HG03039 (cell line): ENCODE results near the gene FRAS1.

Source experiments
- ATAC-seq: cut with Tn5 transposase; IDR thresholded peaks from one replicate; pipeline ENCODE4 v1.9.1; 2021; ENCODE audit warnings: mild to moderate bottlenecking, moderate library complexity; ENCODE audit not compliant: unreplicated experiment

Gene FRAS1

DNA sequence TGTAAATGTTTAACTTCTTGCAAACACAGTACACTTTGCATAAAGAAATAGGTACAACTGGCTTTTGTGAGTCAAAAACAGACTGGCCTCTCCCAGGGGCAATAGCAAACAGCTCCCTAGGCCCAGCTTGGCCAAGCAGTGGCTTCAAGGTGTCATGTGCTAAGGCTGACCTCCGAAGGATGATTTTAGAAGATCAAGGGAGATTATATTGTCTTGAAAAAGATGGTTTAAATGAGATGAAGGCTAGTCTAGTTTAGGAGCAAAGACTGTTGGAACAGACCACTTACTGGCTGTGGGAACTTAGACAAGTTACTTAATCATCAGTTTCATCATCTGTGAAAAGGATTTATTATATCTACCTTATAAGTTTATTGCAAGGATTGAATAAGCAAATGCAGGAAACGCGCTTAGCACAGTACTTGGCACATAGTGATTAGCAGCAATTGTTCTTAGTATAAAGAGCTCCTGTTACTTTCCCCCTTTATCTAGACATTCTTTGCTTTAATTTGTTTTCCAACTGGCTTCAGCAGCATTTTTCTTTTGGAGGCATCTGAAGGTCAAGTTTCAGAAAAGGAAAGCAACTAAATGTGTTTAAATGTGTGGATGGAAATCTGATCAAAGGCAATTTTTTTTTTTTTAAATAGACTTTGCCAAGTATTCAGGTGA is 511.6 kb downstream of the FRAS1 start:
- ATAC-seq, result peak; percentile 47

DNA sequence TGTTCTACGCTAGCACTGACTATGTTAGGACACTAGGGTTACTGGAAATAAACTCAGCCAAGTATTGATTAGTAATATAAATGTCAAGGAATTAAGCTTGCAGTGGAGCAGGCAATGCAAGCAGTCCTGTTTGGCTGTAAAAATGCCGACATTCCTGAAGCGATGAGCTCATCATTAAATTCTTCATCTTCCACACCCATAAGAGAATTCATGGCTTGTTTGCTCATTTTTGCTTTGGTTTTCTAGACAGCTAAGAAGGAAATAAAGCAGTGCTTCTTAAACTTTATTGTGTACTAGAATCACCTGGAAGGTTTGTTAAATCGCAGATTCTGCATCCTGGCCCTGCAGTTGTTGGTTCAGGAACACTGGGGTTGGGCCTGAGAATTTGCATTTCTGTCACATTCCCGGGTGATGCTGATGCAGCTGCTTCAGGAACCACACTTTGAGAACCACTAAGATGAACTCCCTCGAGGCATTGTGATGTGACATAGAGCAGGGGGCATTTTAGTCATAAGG is 512.2 kb downstream of the FRAS1 start:
- no peak for ATAC-seq

DNA sequence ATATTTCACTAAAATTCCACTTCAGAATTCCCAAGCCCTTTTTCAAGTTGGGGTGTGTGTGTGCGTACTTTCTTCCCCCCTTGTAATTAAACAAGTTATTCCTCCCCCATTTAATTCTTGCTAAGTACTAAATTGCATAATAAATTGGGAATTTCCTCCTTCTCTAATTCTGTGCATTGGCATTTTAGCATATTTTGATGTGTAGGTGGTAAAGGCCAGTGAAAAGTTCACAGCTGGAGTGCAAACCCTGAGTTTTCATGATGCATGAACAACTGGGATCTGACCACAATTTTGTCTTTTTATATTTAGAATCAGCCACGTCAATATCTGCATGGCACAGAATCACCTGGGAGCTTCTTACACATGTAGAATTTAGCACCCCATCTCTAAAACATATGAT is 513.0 kb downstream of the FRAS1 start:
- ATAC-seq, result no peak

DNA sequence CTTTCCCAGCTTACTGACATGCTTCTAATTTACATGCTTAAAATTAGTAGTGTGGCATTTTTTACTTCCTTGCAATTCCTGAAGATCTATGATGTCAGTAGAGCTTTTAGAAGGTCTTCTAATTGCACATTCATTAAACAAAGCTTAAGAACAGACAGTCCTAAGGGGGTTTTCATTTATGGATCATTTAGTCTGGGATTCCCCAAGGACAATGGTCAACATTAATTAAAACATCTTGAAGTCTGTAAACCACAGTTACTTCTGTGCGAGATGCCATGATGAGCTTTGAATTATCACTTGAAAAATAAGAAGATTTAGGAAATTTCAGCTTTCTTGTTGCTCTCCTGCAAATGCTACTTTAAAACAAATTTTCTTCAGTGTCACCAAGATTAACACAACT is 514.7 kb downstream of the FRAS1 start:
- no peak for ATAC-seq

DNA sequence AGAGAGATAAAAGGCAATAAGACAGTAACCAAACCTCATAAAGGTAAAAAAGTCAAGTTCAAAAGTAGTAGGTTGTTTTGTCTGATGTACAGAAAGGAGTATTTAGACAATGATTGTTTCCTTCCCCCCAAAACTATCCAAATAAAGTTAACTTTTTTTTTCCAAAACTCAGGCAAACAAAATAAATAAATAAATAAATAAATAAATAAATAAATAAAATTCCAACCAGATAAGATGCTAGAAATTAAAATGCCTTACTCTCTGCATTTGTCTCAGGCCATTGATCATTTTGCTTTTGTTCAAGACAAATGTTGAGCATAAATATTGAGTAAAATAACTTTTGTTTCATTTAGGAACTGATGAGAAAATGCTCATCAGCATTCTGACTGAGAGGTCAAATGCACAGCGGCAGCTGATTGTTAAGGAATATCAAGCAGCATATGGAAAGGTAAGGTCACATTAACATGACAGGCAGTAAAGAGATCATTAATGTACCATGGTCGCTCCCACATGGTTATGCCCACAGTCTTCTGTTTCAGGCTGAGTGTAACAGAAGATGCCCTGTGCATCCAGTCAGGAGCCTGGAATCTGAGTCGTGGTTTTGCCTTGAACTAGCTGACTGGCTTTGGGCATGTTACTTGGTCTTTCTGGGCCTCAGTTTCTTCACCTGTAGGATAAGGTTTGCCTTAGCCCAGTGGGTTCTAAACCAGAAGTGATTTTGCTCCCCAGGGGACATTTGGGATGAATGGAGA is 521.7 kb downstream of the FRAS1 start:
- ATAC-seq, result no peak

DNA sequence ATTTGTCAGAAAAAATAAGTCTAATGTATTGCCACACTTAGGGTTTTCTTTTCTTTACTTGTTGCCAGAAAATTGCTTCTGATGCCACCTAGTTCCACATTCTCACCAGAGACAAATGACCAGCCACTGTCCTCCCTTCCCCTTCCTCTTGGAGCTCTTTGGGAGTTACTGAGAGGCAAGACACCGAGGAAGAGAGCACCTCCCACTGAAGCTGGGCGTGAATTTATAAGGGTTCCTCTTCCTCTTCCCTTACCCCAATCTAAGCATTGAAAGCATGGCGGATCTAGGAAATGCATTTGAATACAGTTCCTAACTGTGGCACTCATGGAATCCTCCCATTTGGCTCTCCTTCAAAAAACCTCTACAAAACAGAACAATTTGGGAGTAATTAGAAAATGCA is 524.5 kb downstream of the FRAS1 start:
- no peak for ATAC-seq

DNA sequence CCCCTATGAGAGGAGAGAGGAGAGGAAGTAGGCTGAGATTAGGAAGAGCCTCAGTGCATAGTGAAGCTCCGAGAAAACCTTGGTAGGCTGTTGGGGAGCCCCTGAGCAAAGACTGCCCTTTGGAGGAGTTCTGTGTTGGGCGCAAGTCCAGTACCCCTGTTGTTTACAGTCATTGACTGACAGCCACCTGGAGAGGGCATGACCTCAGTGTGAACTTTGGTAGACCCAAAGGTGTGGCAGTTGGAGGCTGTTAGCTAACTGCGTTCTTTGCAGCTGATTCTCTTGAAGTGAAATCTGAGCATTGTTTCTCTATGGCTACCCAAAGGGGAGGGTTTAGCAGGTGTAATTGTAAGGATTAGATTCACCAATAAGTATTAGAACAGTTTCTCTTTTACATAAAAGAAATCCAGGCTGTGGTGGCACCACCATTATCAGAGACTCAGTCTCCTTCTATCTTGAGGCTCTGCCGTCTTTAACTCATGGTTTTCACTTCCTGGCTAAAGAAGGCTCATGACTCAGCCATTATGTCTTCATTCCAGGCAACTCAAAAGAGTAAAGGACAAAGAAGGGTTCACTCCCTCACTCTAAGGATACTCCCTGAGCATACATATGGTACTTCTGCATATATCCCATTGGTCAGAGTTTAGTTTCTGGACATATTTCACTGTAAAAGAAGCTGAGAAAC is 527.9 kb downstream of the FRAS1 start:
- ATAC-seq, result no peak

DNA sequence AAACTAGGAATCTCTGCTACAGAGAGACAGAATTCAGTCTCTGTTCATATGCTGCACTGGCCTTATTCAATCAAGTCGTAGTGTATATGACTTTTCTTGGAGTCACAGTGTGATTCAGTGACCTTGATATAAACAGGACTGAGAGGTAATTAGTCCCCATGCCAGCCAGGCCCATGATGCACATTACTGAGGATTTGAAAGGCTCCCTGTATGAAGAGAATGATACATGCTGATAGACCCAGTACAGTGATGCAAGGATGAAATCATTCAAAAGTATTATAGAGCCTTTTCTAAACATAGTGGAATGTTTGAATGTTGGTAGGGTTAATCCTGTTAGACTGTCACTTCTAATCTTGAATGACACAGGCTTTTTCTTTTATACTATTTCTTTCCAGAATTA is 528.5 kb downstream of the FRAS1 start:
- no peak for ATAC-seq

DNA sequence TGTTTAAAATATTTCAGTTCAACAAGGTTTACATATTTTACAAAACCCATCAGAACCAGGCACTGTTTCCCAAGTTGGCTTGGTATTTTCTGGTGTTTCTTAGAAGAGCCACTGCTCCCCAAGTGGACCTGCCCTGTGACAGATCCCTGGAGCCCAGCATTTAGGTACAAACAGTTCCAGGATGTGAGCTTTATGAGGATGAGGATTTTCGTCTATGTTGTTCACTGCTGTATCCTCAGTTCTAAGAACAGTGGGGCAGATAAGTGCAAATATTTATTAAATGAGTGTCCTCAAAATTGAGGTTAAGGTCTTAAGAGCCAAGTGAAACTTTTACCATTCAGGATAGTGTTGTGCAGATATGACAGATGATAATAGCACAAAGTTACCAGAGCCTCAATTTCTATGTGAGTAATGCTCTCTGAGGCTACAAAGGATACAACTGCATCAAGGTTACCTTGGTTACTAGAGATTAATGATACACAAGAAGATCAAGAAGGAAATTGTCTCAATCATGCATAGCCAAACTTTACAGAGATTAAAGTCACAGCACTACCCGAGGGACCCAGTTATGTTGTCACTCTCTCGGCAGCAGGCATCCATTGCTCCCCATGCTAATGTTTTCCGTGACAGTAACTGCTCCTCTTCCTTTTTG is 531.9 kb downstream of the FRAS1 start:
- no peak for ATAC-seq

DNA sequence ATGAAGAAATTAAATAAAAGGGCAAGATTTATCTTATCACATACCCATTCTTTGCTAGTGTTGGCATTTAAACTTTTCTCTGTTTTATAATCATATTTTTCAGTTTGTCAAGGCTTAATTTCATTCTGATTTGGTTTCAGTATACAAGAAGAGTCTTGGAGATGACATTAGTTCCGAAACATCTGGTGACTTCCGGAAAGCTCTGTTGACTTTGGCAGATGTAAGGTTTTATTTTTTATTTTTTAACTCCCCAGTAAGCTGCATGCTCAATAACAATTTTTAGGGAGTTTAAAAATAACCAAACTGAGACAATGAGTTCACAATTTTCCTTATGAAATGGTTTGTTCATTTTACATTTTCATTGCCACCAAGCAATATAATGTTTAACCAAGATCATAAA is 534.3 kb downstream of the FRAS1 start:
- no peak for ATAC-seq

DNA sequence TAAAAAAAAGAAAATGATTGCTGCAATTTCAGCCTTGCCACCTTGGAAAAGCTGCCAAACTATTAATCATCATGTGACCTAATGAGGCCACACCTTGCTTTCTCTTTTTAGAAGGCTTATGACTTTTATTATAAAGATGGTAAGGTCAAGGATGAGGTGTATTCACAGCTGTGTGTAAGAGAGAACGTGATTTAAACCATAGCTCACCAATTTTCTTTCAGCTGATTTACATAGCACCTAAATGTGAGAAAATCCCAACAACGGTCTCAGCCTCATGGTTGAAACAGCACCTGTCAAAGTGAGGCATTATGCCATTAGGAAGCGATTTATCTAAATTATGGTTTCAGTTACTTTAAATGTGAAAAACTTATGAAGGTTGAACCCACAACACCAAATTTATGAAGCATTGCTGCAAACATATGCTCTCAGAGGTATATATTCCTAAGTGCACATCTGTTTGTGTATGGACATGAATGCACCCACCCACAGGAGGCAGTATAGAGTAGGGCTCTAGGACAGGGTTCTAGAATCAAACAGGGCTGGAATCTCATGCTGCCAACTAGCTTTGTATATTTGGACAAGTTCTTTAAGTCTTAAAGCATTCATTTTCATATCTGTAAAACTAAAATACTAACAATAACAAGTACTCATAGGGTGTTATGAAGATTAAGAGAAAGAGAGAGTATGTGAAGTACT is 535.1 kb downstream of the FRAS1 start:
- no peak for ATAC-seq
